BJ (cell line): ENCODE data around the gene FEM1B. TPM values are rescaled to one million over a fixed set of nuclear protein-coding genes. Genes with fewer than 3 reads are reported as not detected.

ENCODE experiments used
- CTCF ChIA-PET: fragments of 350-600 bp; formaldehyde crosslinking; extraction: SDS; loops from one replicate; lab custom pipeline; 2021; ENCODE audit warnings: antibody characterized with exemption, inconsistent platforms; lab: Yijun Ruan, JAX
- POLR2A ChIA-PET: fragments of 300-600 bp; sonication (Branson Sonifier 250); formaldehyde crosslinking; extraction: SDS; loops from one replicate; lab custom pipeline; 2021; ENCODE audit warnings: antibody characterized with exemption; lab: Charles Lee
- DNase-seq: peaks from one replicate; pipeline ENCODE4 v3.0.0-alpha.2; 2011; ENCODE audit warnings: low read depth
- H3K27me3 ChIP-seq: 2 replicates; pipeline ENCODE4 v1.6.0; 2011; ENCODE audit warnings: low read length; ENCODE audit not compliant: control insufficient read depth, insufficient read depth
- H3K36me3 ChIP-seq: 2 replicates; pipeline ENCODE4 v1.5.1; 2011; ENCODE audit warnings: low read length; ENCODE audit not compliant: control insufficient read depth, insufficient read depth
- H3K4me3 ChIP-seq: 2 replicates; pipeline ENCODE4 v1.5.1; 2011; ENCODE audit warnings: low read depth, mild to moderate bottlenecking, control low read depth, low read length
- CTCF ChIP-seq: IDR thresholded peaks from 2 replicates; pipeline ENCODE4 v1.5.1; 2011; ENCODE audit warnings: low read depth, mild to moderate bottlenecking, control low read depth, inconsistent platforms, low read length, moderate library complexity; ENCODE audit not compliant: insufficient read depth
- polyA plus RNA-seq: library from polyadenylated mRNA; depleted of rRNA; stranded (reverse); fragments of >200 nt; gene quantifications from 2 replicates; pipeline ENCODE4 v1.2.3, GENCODE V29; 2011

FEM1B gene
- polyA plus RNA-seq, 1 experiment, result 58.3 TPM

- TF ChIP-seq CTCF, result 0 out of 2 replicates have a peak, but pooled peaks have one; percentile 12
- DNase-seq, result no peak
- POLR2A ChIA-PET, result no interaction called here
- Histone ChIP-seq H3K4me3 (no peak overlapping the region), H3K36me3 (peaks cover 3% of the 10 kb centered on the region), H3K27me3 (no peaks in the 10 kb centered on the region; the same call in 1 of the 2 replicates)
- CTCF ChIA-PET, result interaction anchor here (0.8 to 1.7 kb wide), 6 partner anchors 9 to 358 kb away, joined by 3 to 7 read pairs (median 4); no protein-coding TSS in a partner anchor
These were observed 38.7 kb downstream of the FEM1B start for GRCh38 chr15:68316061-68316804.

GRCh38 chr15:68317281-68318007, 39.9 kb downstream of the FEM1B start:
- no peak overlapping the region for H3K4me3 ChIP-seq
- ChIA-PET CTCF (interaction anchor here (1.2 kb wide), 1 partner anchor 29 kb away, joined by 3 read pairs; no protein-coding TSS in a partner anchor), POLR2A (no interaction called here)
- no peaks in the 10 kb centered on the region; the same call in 1 of the 2 replicates for H3K27me3 ChIP-seq
- DNase-seq, result no peak
- no peak for TF ChIP-seq CTCF
- H3K36me3 ChIP-seq, result peaks cover 3% of the 10 kb centered on the region

- Histone ChIP-seq H3K36me3 (peaks cover 1% of the 10 kb centered on the region; the same call in 1 of the 2 replicates), H3K27me3 (no peaks in the 10 kb centered on the region; the same call in 1 of the 2 replicates), H3K4me3 (no peak overlapping the region)
- ChIA-PET CTCF (no interaction called here), POLR2A (no interaction called here)
- DNase-seq, result no peak
- TF ChIP-seq CTCF, result no peak
These were observed 40.7 kb downstream of the FEM1B start for GRCh38 chr15:68318008-68318835.

- Histone ChIP-seq H3K4me3 (no peak overlapping the region), H3K27me3 (peaks cover 2% of the 10 kb centered on the region; the same call in 1 of the 2 replicates), H3K36me3 (no peaks in the 10 kb centered on the region; the same call in none of the 2 replicates)
- POLR2A ChIA-PET, result no interaction called here
- DNase-seq, result no peak
- TF ChIP-seq CTCF, result no peak
- CTCF ChIA-PET, result interaction anchor here (0.5 to 2.3 kb wide), 2 partner anchors 12 to 60 kb away, joined by 3 to 8 read pairs; no protein-coding TSS in a partner anchor
These were observed 41.7 kb downstream of the FEM1B start for GRCh38 chr15:68318931-68319909.
